Body of pancreas (tissue), 4 donors: Measurements from ENCODE around the gene ACTA2.

Experiments
- CTCF ChIP-seq, 7 experiments: fragments of 450-650 bp in 4 of 7; fragments of 200-600 bp in 3 of 7; sonication (generic) in 3 of 7; IDR thresholded peaks; one replicate each; pipeline ENCODE4 v1.5.1; 2016 to 2019; ENCODE audit warnings: antibody characterized with exemption in 7 of 7
- POLR2A ChIP-seq, 3 donors: fragments of 450-650 bp; IDR thresholded peaks; one replicate each; pipeline ENCODE4 v1.6.1; 2016; ENCODE audit warnings: antibody characterized with exemption in 3 of 3, mild to moderate bottlenecking in 2 of 3

GRCh38 chr10:88911851-88912250 is 40.7 kb downstream of the ACTA2 start:
- TF ChIP-seq CTCF (IDR thresholded peaks at IDR 0.05) (no peak), POLR2A (IDR thresholded peaks at IDR 0.05) (no peak)
